A673 (cell line): Measurements from ENCODE around the gene STOML1. TPM values are rescaled to one million over a fixed set of nuclear protein-coding genes. Genes with fewer than 3 reads are reported as not detected.
A peak's percentile ranks its signal among the peaks of the same experiment; 100 is the strongest.

Experiments used
- BruUV-seq: library from RNA; stranded (reverse); fragments of 400-500 nt; replicated peaks from 2 replicates; lab custom pipeline; 2021; lab: Mats Ljungman, UMichigan
- CTCF ChIA-PET: fragments of 300-600 bp; sonication (Branson Sonifier 250); formaldehyde crosslinking; loops from one replicate; lab custom pipeline; 2022; ENCODE audit warnings: antibody characterized with exemption; lab: Charles Lee
- POLR2A ChIA-PET: fragments of 300-600 bp; sonication (Branson Sonifier 250); formaldehyde crosslinking; loops from one replicate; lab custom pipeline; 2022; ENCODE audit warnings: antibody characterized with exemption; ENCODE audit not compliant: low non-redundant PET; lab: Charles Lee
- DNase-seq: peaks from one replicate; pipeline ENCODE4 v3.0.0-alpha.2; 2015; ENCODE audit warnings: low spot score
- H3K27ac ChIP-seq: fragments of 200-600 bp; sonication (generic); 2 replicates; pipeline ENCODE4 v1.5.1; 2016; ENCODE audit warnings: mixed run types, low read depth, mild to moderate bottlenecking, mixed read lengths, antibody characterized with exemption, low read length; ENCODE audit not compliant: poor library complexity, severe bottlenecking
- H3K27me3 ChIP-seq: fragments of 200-600 bp; sonication (generic); replicated peaks from 2 replicates; pipeline ENCODE4 v1.6.1; 2017; ENCODE audit warnings: mixed run types, low read depth, mild to moderate bottlenecking, mixed read lengths, antibody characterized with exemption, low read length; ENCODE audit not compliant: insufficient read depth, poor library complexity
- H3K36me3 ChIP-seq: fragments of 200-600 bp; sonication (generic); 2 replicates; pipeline ENCODE4 v1.6.1; 2016; ENCODE audit warnings: mixed run types, mild to moderate bottlenecking, mixed read lengths, antibody characterized with exemption, low read length; ENCODE audit not compliant: insufficient read depth, poor library complexity, severe bottlenecking
- H3K4me1 ChIP-seq: fragments of 200-600 bp; sonication (generic); 2 replicates; pipeline ENCODE4 v1.6.1; 2017; ENCODE audit warnings: mixed run types, mild to moderate bottlenecking, mixed read lengths, antibody characterized with exemption, low read length; ENCODE audit not compliant: insufficient read depth, poor library complexity, severe bottlenecking
- H3K4me3 ChIP-seq: fragments of 200-600 bp; sonication (generic); 2 replicates; pipeline ENCODE4 v1.5.1; 2016; ENCODE audit warnings: low read depth, mixed run types, mild to moderate bottlenecking, mixed read lengths, low read length; ENCODE audit not compliant: poor library complexity, severe bottlenecking
- H3K9me3 ChIP-seq: fragments of 200-600 bp; sonication (generic); 2 replicates; pipeline ENCODE4 v1.6.1; 2016; ENCODE audit warnings: mixed run types, low read depth, mild to moderate bottlenecking, mixed read lengths, antibody characterized with exemption, low read length; ENCODE audit not compliant: poor library complexity, severe bottlenecking
- CTCF ChIP-seq: fragments of 300-800, 200-600 bp; sonication (generic); conservative IDR thresholded peaks from 2 replicates; pipeline ENCODE4 v1.5.1; 2017; ENCODE audit warnings: low read depth, mild to moderate bottlenecking, antibody characterized with exemption, low read length, moderate library complexity, mixed read lengths
- EZH2 ChIP-seq: fragments of 200-600 bp; sonication (generic); IDR thresholded peaks from 2 replicates; pipeline ENCODE4 v1.6.1; 2017; ENCODE audit warnings: borderline replicate concordance, low read depth, mild to moderate bottlenecking, mixed read lengths, antibody characterized with exemption, low read length; ENCODE audit not compliant: poor library complexity, severe bottlenecking
- intact Hi-C: fragments of 100-400 bp; cut with micrococcal nuclease; formaldehyde crosslinking; loops from one replicate; pipeline ENCODE4 v1.10.0; 2022; ENCODE audit not compliant: unreplicated experiment
- total RNA-seq: library from RNA; stranded (reverse); gene quantifications from 2 replicates; pipeline ENCODE4 v1.2.3, GENCODE V29; 2021

STOML1 gene
- total RNA-seq, 1 experiment from 2014 or later, result 7.3 TPM

GRCh38 chr15:73930371-73930770, 61.7 kb downstream of the STOML1 start:
- intact Hi-C loops, result no loop called here
- ChIA-PET CTCF (no interaction called here), POLR2A (no interaction called here)
- DNase-seq, result no peak
- no peak overlapping the region for H3K4me3 ChIP-seq
- peaks cover 15% of the 10 kb centered on the region for H3K36me3 ChIP-seq
- H3K4me1 ChIP-seq, result peaks cover 17% of the 10 kb centered on the region
- H3K27me3 ChIP-seq, result no peaks in the 10 kb centered on the region
- no peak for TF ChIP-seq EZH2
- TF ChIP-seq CTCF, result no peak
- no TSS peak for BruUV-seq
- H3K27ac ChIP-seq, result no peak overlapping the region
- no peaks in the 10 kb centered on the region for H3K9me3 ChIP-seq

- Histone ChIP-seq H3K4me1 (peaks cover 29% of the 10 kb centered on the region), H3K9me3 (no peaks in the 10 kb centered on the region), H3K27me3 (no peaks in the 10 kb centered on the region), H3K36me3 (peaks cover 15% of the 10 kb centered on the region), H3K4me3 (peak overlapping the region; percentile 86), H3K27ac (no peak overlapping the region)
- DNase-seq, result no peak
- CTCF ChIA-PET, result no interaction called here
- intact Hi-C loops, result no loop called here
- no TSS peak for BruUV-seq
- POLR2A ChIA-PET, result interaction anchor here (0.5 kb wide), 1 partner anchor 554 kb away, joined by 4 read pairs; no protein-coding TSS in a partner anchor
- TF ChIP-seq EZH2 (no peak), CTCF (no peak)
Measured at GRCh38 chr15:73928971-73929627, 63.0 kb downstream of the STOML1 start.

Other genes with a start within 250 kb of the STOML1 start
- gene INSYN1, start 238.9 kb downstream of the STOML1 start, total RNA-seq, result 0.54 and 2.0 TPM in 2 replicates
- not detected in 2 replicates for gene TBC1D21, start 118.7 kb downstream of the STOML1 start, total RNA-seq
- 117 and 128 TPM in 2 replicates for gene LOXL1, start 65.8 kb downstream of the STOML1 start, total RNA-seq
- 39.7 and 40.0 TPM in 2 replicates for gene PML, start 2.4 kb upstream of the STOML1 start, total RNA-seq
- gene GOLGA6A, start 90.3 kb upstream of the STOML1 start, total RNA-seq, result not detected in 2 replicates
- 0.48 and 0.64 TPM in 2 replicates for gene ISLR2, start 138.3 kb upstream of the STOML1 start, total RNA-seq
- gene ISLR, start 181.4 kb upstream of the STOML1 start, total RNA-seq, result 0.41 and 0.74 TPM in 2 replicates
- 0.84 and 1.5 TPM in 2 replicates for gene STRA6, start 210.5 kb upstream of the STOML1 start, total RNA-seq
- gene CCDC33, start 244.0 kb upstream of the STOML1 start, total RNA-seq, result not detected in 2 replicates